Activated CD8-positive, alpha-beta memory T cell treated with anti-CD3 and anti-CD28 coated beads, Interleukin-2, amount 50 U/mL, for 1 hour (primary cell): Measurements from ENCODE around the gene HSPA12A.
A peak's percentile ranks its signal among the peaks of the same experiment; 100 is the strongest.

Experiments
- DNase-seq: peaks from one replicate; pipeline ENCODE4 v3.0.0-alpha.2; 2020; ENCODE audit errors: extremely low read depth

The HSPA12A gene

GRCh38 chr10:116742367-116743265 is at the start of gene HSPA12A:
HSPA12A (minus strand) TSS chr10:116742566; CDS start chr10:116742469, 97 bp downstream.
- no peak for DNase-seq

- no peak for DNase-seq
These were observed 48.9 kb upstream of the HSPA12A start for GRCh38 chr10:116791241-116791640.

- peak; percentile 45 for DNase-seq
These were observed 45.7 kb upstream of the HSPA12A start for GRCh38 chr10:116787893-116788665.

- no peak for DNase-seq
These were observed 44.8 kb upstream of the HSPA12A start for GRCh38 chr10:116787053-116787659.

- no peak for DNase-seq
These were observed 43.5 kb upstream of the HSPA12A start for GRCh38 chr10:116785867-116786266.

GRCh38 chr10:116785282-116785681 is 42.9 kb upstream of the HSPA12A start:
- no peak for DNase-seq

GRCh38 chr10:116784651-116785050 is 42.3 kb upstream of the HSPA12A start:
- no peak for DNase-seq

GRCh38 chr10:116784035-116784434 is 41.7 kb upstream of the HSPA12A start:
- no peak for DNase-seq

GRCh38 chr10:116783011-116783655 is 40.8 kb upstream of the HSPA12A start:
- no peak for DNase-seq

GRCh38 chr10:116781370-116781884 is 39.1 kb upstream of the HSPA12A start:
- DNase-seq, result no peak

- DNase-seq, result no peak
These were observed 38.4 kb upstream of the HSPA12A start for GRCh38 chr10:116780691-116781205.

GRCh38 chr10:116779076-116779687 is 36.8 kb upstream of the HSPA12A start:
- DNase-seq, result no peak

- DNase-seq, result no peak
These were observed 34.6 kb upstream of the HSPA12A start for GRCh38 chr10:116777006-116777405.

GRCh38 chr10:116775488-116776400 is 33.4 kb upstream of the HSPA12A start:
- no peak for DNase-seq

- DNase-seq, result no peak
These were observed 32.4 kb upstream of the HSPA12A start for GRCh38 chr10:116774728-116775151.

GRCh38 chr10:116772909-116773705 is 30.7 kb upstream of the HSPA12A start:
- no peak for DNase-seq

GRCh38 chr10:116771959-116772585 is 29.7 kb upstream of the HSPA12A start:
- DNase-seq, result no peak
